Endothelial cell of umbilical vein (primary cell): ENCODE results near the gene HRH2.

Source experiments
- CTCF ChIP-seq, 2 donors: IDR thresholded peaks; 1 replicate in 1 of 2; 2 replicates in 1 of 2; pipeline ENCODE4 v1.5.1; 2011; ENCODE audit warnings: low read length in 2 of 2, mild to moderate bottlenecking in 2 of 2, moderate library complexity in 2 of 2, control low read depth in 1 of 2, inconsistent platforms in 1 of 2, low read depth in 1 of 2; ENCODE audit not compliant: insufficient read depth in 1 of 2; ENCODE audit errors: extremely low read depth in 1 of 2
- GATA2 ChIP-seq: IDR thresholded peaks from 2 replicates; pipeline ENCODE4 v1.7.0; 2011; ENCODE audit warnings: low read depth, mild to moderate bottlenecking, moderate library complexity, mixed read lengths, low read length; ENCODE audit not compliant: insufficient read length, insufficient read depth

- no peak for TF ChIP-seq GATA2
- no peak for TF ChIP-seq CTCF (IDR thresholded peaks at IDR 0.05; ENCODE audit: extremely low read depth in 1 of 2, insufficient read depth in 1 of 2, low read depth in 1 of 2, low read length in 2 of 2)
Observed at GRCh38 chr5:175663186-175664184, 5.6 kb downstream of the HRH2 start.
